AG09319 (cell line): ENCODE results near the gene ATP13A2.
"Not testable (repeated sequence)": the region's sequence is repeated elsewhere in the genome, so short reads cannot be mapped to it uniquely, and the experiment has no call there.

ENCODE experiments used
- DNase-seq: peaks from one replicate; pipeline ENCODE4 v3.0.0-alpha.2; 2010; ENCODE audit warnings: low read depth; ENCODE audit errors: extremely low read depth
- CTCF ChIP-seq: IDR thresholded peaks from 2 replicates; pipeline ENCODE4 v1.5.1; 2011; ENCODE audit warnings: low read depth, mild to moderate bottlenecking, inconsistent platforms, low read length, moderate library complexity

Gene ATP13A2

GRCh38 chr1:16967962-16968361 lies 43.8 kb downstream of the ATP13A2 start:
- TF ChIP-seq CTCF, result no peak
- no peak for DNase-seq

- DNase-seq, result no peak
- no peak for TF ChIP-seq CTCF
Observed at GRCh38 chr1:16967095-16967575, 44.6 kb downstream of the ATP13A2 start.

GRCh38 chr1:16966282-16966681 lies 45.4 kb downstream of the ATP13A2 start:
- TF ChIP-seq CTCF, result no peak
- DNase-seq, result no peak

GRCh38 chr1:16965486-16966067 lies 46.2 kb downstream of the ATP13A2 start:
- TF ChIP-seq CTCF, result no peak
- no peak for DNase-seq

GRCh38 chr1:16964169-16964568 lies 47.6 kb downstream of the ATP13A2 start:
- DNase-seq, result not testable (repeated sequence)

GRCh38 chr1:16961297-16962133 lies 50.2 kb downstream of the ATP13A2 start:
- DNase-seq, result no peak
- TF ChIP-seq CTCF, result no peak

GRCh38 chr1:16960560-16961296 lies 51.0 kb downstream of the ATP13A2 start:
- DNase-seq, result no peak
- peak; percentile 66 for TF ChIP-seq CTCF
